HEK293T (cell line): ENCODE data around the gene NRIP1.

Experiments
- CTCF ChIA-PET: fragments of 350-600 bp; formaldehyde crosslinking; extraction: SDS; loops from one replicate; lab custom pipeline; 2021; ENCODE audit warnings: antibody characterized with exemption, inconsistent platforms; lab: Yijun Ruan, JAX
- POLR2A ChIA-PET: fragments of 350-600 bp; formaldehyde crosslinking; extraction: SDS; loops from one replicate; lab custom pipeline; 2020; ENCODE audit warnings: antibody characterized with exemption, inconsistent platforms; lab: Yijun Ruan, JAX
- DNase-seq: peaks from one replicate; pipeline ENCODE4 v3.0.0; 2012; ENCODE audit warnings: mixed read lengths; ENCODE audit errors: extremely low spot score
- ARNT ChIP-seq: fragments of 450-650 bp; IDR thresholded peaks from 2 replicates; pipeline ENCODE4 v1.6.1; 2017; ENCODE audit warnings: mild to moderate bottlenecking
- BHLHE40 ChIP-seq: fragments of 450-650 bp; IDR thresholded peaks from 2 replicates; pipeline ENCODE4 v1.6.1; 2016; ENCODE audit warnings: mild to moderate bottlenecking, moderate library complexity, borderline replicate concordance
- CTBP1 ChIP-seq: fragments of 450-650 bp; IDR thresholded peaks from 2 replicates; pipeline ENCODE4 v1.6.1; 2016; ENCODE audit warnings: borderline replicate concordance
- ELF4 ChIP-seq: fragments of 450-650 bp; IDR thresholded peaks from 2 replicates; pipeline ENCODE4 v1.6.1; 2017; ENCODE audit warnings: antibody characterized with exemption
- FOXA1 ChIP-seq: fragments of 450-650 bp; IDR thresholded peaks from 2 replicates; pipeline ENCODE4 v1.6.1; 2016; ENCODE audit warnings: mild to moderate bottlenecking
- FOXK2 ChIP-seq: fragments of 450-650 bp; IDR thresholded peaks from 2 replicates; pipeline ENCODE4 v1.6.1; 2016; ENCODE audit warnings: mild to moderate bottlenecking
- FOXM1 ChIP-seq: fragments of 450-650 bp; IDR thresholded peaks from 2 replicates; pipeline ENCODE4 v1.6.1; 2017; ENCODE audit warnings: mild to moderate bottlenecking, borderline replicate concordance
- HDGF ChIP-seq: fragments of 450-650 bp; IDR thresholded peaks from 2 replicates; pipeline ENCODE4 v1.6.1; 2017; ENCODE audit warnings: antibody characterized with exemption, borderline replicate concordance
- L3MBTL2 ChIP-seq: fragments of 450-650 bp; conservative IDR thresholded peaks from 2 replicates; pipeline ENCODE4 v1.6.1; 2016; ENCODE audit warnings: mild to moderate bottlenecking
- LEF1 ChIP-seq: fragments of 450-650 bp; IDR thresholded peaks from 2 replicates; pipeline ENCODE4 v1.6.1; 2017; ENCODE audit warnings: mild to moderate bottlenecking, borderline replicate concordance
- NFRKB ChIP-seq: fragments of 450-650 bp; IDR thresholded peaks from 2 replicates; pipeline ENCODE4 v1.6.1; 2016; ENCODE audit warnings: mild to moderate bottlenecking, moderate library complexity
- SP1 ChIP-seq: fragments of 450-650 bp; IDR thresholded peaks from 2 replicates; pipeline ENCODE4 v1.6.1; 2017
- SUZ12 ChIP-seq: fragments of 450-650 bp; IDR thresholded peaks from 2 replicates; pipeline ENCODE4 v1.6.1; 2016; ENCODE audit warnings: mild to moderate bottlenecking
- TARDBP ChIP-seq: fragments of 450-650 bp; IDR thresholded peaks from 2 replicates; pipeline ENCODE4 v1.6.1; 2016
- ZNF384 ChIP-seq: fragments of 450-650 bp; IDR thresholded peaks from 2 replicates; pipeline ENCODE4 v1.6.1; 2016
- TF ChIP-seq, protein P1 (sequence below): fragments of 450-650 bp; IDR thresholded peaks from 2 replicates; pipeline ENCODE4 v1.6.1; 2016

Gene NRIP1

DNA sequence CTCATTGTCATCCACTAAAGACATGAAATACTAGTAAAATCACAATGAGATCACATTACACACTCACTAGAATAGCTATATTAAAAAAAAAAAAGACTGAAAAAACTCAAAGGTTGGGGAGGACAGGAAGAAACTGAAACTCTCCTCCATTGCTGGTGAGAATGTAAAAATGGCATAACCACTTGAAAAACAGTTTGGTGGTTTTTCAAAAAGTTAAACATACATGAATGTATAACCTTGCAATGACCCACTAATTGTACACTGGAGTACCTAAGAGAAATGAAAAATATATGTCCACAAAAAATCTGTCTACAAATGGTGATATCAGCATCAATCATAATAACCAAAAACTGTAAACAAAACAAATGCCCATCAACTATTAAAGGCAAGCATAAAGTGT, 44.0 kb downstream of the NRIP1 start:
- ChIA-PET POLR2A (no interaction called here), CTCF (no interaction called here)
- DNase-seq, result no peak
- TF ChIP-seq LEF1 (no peak), L3MBTL2 (no peak), SUZ12 (no peak)

DNA sequence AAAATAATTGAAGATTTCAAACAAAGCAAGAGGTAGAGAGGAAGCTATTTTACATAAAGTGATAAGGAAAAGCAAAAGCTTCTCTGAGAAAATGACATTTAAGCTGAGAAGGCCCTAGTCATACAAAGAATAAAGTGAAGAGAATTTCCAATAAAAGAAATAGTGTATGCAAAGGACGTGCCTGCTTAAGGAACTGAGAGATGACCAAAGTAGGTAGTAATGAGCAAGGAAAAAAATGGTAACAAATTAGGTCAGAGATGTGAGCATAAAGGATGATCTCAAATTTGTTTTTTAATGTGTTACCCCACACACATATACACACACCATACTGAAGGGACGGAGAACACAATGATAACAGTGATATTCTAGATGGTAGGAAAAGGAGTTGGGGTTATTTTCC, 46.4 kb downstream of the NRIP1 start:
- ChIA-PET POLR2A (no interaction called here), CTCF (no interaction called here)

DNA sequence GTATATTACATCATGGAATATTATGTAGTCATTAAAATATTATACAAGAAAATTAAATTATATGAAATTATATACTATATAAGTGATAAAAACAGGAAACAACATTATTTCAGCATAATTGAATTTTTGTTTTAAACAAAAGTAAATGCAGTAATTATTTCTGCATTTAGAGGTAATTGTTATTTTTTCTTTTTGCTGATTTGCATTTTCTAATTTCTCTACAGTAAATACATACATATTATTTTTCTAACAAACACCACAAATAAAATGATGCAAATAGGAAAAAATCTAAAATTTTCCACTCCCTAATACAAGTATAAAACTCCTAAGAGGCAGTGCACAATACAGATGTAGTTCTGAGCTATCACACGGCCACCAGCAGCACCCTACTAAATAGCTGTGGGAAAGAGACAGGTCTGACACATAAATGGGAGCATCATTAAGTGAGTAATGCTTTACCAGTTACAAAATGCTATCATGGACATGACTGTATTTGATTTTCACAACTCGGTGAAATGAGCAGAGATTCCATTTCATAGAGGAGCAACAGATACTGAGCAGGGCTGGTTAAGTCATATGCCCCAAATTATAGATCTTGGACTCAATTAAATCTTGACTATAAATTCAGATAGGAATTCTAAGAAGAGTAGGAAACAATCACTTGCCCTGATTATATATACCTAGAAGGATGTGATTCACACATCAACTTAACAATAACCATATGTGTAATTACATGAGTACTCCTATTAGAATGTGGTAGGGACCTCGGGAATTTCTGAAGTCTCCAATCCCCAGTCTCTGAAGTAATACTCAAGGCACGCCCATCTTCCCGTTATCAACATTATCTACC, 49.0 kb downstream of the NRIP1 start:
- no peak for DNase-seq
- TF ChIP-seq ARNT (no peak), HDGF (no peak), FOXA1 (no peak), L3MBTL2 (no peak), BHLHE40 (no peak), LEF1 (no peak), SUZ12 (no peak)
- TF ChIP-seq, protein P1, sequence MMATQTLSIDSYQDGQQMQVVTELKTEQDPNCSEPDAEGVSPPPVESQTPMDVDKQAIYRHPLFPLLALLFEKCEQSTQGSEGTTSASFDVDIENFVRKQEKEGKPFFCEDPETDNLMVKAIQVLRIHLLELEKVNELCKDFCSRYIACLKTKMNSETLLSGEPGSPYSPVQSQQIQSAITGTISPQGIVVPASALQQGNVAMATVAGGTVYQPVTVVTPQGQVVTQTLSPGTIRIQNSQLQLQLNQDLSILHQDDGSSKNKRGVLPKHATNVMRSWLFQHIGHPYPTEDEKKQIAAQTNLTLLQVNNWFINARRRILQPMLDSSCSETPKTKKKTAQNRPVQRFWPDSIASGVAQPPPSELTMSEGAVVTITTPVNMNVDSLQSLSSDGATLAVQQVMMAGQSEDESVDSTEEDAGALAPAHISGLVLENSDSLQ, result no peak
- CTCF ChIA-PET, result no interaction called here
- POLR2A ChIA-PET, result no interaction called here

More for the DNA sequence above, 46.4 kb downstream of the NRIP1 start:
- DNase-seq, result no peak
- TF ChIP-seq SP1 (no peak), ARNT (no peak), SUZ12 (no peak), BHLHE40 (no peak), CTBP1 (no peak), FOXM1 (no peak), L3MBTL2 (no peak), FOXA1 (no peak), ZNF384 (no peak), NFRKB (no peak), TARDBP (no peak), LEF1 (no peak), ELF4 (no peak), HDGF (no peak), FOXK2 (no peak)
- TF ChIP-seq, protein P1, result no peak

GRCh38 chr21:15014221-15014620, 50.6 kb downstream of the NRIP1 start:
- ChIA-PET CTCF (no interaction called here), POLR2A (interaction anchor here (1.2 kb wide), 1 partner anchor 47 kb away, joined by 3 read pairs; no protein-coding TSS in a partner anchor)
- no peak for DNase-seq
- TF ChIP-seq FOXM1, result no peak
- TF ChIP-seq FOXK2, result no peak
- TF ChIP-seq, protein P1, result no peak
- TF ChIP-seq ARNT, result no peak
- TF ChIP-seq HDGF, result no peak
- TF ChIP-seq L3MBTL2, result no peak
- no peak for TF ChIP-seq TARDBP
- TF ChIP-seq LEF1, result no peak
- no peak for TF ChIP-seq SUZ12
- no peak for TF ChIP-seq NFRKB

DNA sequence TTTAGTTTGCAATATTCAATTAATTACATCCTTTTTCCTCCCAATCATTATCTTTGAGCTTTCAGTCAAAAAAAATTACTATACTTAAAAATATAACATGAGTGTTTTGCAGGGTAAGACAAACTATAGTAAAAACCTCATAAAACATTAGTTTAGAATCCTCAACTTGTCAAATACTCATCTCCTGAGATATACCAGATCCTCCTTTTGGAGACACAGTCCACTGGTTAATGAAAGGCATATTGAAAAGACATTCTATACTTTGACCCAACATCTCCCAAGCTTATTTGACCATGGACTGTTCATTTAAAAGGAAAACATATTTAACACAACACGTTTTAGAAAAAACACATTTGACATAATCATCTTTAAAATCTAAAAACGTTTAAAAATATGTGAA, 52.8 kb downstream of the NRIP1 start:
- ChIA-PET POLR2A (no interaction called here), CTCF (interaction anchor here (0.7 kb wide), 1 partner anchor 54 kb away, joined by 3 read pairs; no protein-coding TSS in a partner anchor)
- DNase-seq, result no peak
- TF ChIP-seq L3MBTL2 (no peak), BHLHE40 (no peak), TARDBP (no peak), HDGF (no peak), SUZ12 (no peak), CTBP1 (no peak)

- TF ChIP-seq ELF4 (no peak), FOXM1 (no peak), L3MBTL2 (no peak), CTBP1 (no peak)
- TF ChIP-seq, protein P1, result no peak
- ChIA-PET CTCF (no interaction called here), POLR2A (no interaction called here)
- no peak for DNase-seq
Observed at GRCh38 chr21:15010645-15011044, 54.2 kb downstream of the NRIP1 start.
